T-helper 1 cell treated with Interleukin-12 subunit alpha and Interleukin-12 subunit beta and Interleukin-4 antibody, amounts not matched to agents 30 μg/mL and 1 μg/mL, for 36 hours (primary cell): ENCODE measurements around the gene TSPAN18.

Experiments
- H3K27ac Mint-ChIP-seq: one replicate; pipeline ENCODE4 v1.8.0; 2021; ENCODE audit warnings: mild to moderate bottlenecking, mixed read lengths
- H3K27me3 Mint-ChIP-seq: one replicate; pipeline ENCODE4 v1.8.0; 2021; ENCODE audit warnings: low read depth, mixed read lengths
- H3K36me3 Mint-ChIP-seq: one replicate; pipeline ENCODE4 v1.8.0; 2021; ENCODE audit warnings: low read depth, mixed read lengths
- H3K4me1 Mint-ChIP-seq: one replicate; pipeline ENCODE4 v1.8.0; 2021; ENCODE audit warnings: low read depth, mixed read lengths
- H3K4me3 Mint-ChIP-seq: one replicate; pipeline ENCODE4 v1.8.0; 2021; ENCODE audit warnings: mild to moderate bottlenecking, moderate library complexity, mixed read lengths
- H3K9me3 Mint-ChIP-seq: one replicate; pipeline ENCODE4 v1.8.0; 2021; ENCODE audit warnings: mixed read lengths

The TSPAN18 gene

DNA sequence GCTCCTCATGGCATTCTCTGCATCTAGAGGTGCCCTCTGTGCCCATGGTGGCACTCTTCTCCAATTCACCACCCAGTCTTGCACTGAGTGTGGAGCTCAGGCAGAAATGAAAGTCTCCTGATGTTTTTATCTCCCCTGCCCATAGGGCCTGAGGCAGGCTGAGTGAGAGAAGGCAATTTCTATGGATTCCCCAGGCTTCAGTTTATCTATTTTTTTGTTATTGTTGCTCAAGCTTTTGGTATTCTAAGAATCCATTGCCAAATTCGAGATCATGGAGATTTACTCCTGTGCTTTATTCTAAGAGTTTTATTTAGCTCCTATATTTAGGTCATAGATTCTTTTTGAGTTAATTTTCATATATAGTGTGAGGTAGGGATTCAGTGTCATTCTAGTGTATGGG is 40.7 kb downstream of the TSPAN18 start:
- Mint-ChIP-seq H3K9me3 (peaks cover 8% of the 10 kb centered on the region), H3K27me3 (peaks cover 3% of the 10 kb centered on the region), H3K27ac (no peak overlapping the region), H3K36me3 (peaks cover 19% of the 10 kb centered on the region), H3K4me3 (no peak overlapping the region), H3K4me1 (peaks cover 2% of the 10 kb centered on the region)

DNA sequence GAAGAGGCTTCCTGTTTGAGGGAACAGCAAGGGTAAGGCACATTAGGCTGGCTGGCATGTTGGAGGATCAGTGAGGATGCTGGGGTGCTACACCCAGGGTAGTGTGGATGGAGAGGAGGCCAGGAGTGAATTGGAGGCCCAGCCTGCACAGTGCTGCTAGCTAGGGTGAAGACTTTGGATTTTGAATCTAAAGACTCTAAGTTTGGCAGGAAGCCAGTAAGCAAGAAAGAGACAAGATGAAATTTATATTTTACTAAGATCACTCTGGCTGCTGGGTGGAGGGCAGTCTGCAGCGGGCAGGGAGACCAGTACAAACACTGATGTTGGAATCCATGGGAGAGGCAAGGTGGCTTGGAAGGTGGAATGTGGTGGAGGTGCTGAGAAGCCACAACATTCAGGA is 43.6 kb downstream of the TSPAN18 start:
- Mint-ChIP-seq H3K4me1 (no peaks in the 10 kb centered on the region), H3K9me3 (peaks cover 8% of the 10 kb centered on the region), H3K36me3 (peaks cover 19% of the 10 kb centered on the region), H3K27me3 (peaks cover 3% of the 10 kb centered on the region), H3K4me3 (no peak overlapping the region), H3K27ac (no peak overlapping the region)

DNA sequence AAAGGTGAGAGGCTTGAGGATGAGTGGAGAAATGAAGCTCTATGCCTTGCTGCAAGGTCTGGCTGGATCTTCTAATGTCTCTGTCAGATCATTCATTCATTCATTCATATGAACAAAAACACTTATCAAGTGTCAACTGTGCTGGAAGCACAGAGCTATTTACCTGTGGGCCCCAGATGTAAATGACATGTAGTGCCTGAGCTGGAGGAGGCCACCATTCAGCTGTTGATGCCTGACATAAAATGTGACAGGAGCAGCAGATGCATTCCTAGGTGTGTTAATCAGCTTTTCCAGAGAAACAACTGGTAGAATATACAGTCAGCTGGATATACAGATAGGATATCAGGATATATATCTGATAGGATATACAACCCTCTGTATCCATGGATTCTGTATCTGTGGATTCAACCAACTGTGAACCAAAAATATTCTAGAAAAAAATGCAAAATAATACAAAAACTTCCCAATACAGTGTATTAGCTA is 44.5 kb downstream of the TSPAN18 start:
- no peaks in the 10 kb centered on the region for H3K4me1 Mint-ChIP-seq
- H3K4me3 Mint-ChIP-seq, result no peak overlapping the region
- peaks cover 3% of the 10 kb centered on the region for H3K27me3 Mint-ChIP-seq
- peaks cover 15% of the 10 kb centered on the region for H3K36me3 Mint-ChIP-seq
- no peak overlapping the region for H3K27ac Mint-ChIP-seq
- peaks cover 8% of the 10 kb centered on the region for H3K9me3 Mint-ChIP-seq

DNA sequence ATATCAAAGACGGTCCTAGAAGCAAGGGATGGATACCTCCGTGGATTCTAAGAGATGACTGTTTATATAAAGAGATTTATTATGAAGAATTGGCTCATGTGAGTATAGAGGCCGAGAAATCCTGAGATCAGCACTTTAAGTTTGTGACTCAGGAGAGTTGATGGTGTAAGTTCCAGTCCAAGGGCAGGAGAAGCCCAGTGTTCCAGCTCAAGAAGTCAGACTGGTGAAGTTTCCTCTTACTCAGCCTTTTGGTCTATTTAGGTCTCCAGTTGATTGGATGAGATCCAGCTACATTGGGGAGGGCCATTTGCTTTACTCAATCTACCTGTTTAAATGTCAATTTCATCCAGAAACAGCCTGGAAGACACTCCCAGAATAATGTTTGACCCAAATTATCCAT is 45.1 kb downstream of the TSPAN18 start:
- peaks cover 8% of the 10 kb centered on the region for H3K9me3 Mint-ChIP-seq
- H3K27me3 Mint-ChIP-seq, result peaks cover 3% of the 10 kb centered on the region

DNA sequence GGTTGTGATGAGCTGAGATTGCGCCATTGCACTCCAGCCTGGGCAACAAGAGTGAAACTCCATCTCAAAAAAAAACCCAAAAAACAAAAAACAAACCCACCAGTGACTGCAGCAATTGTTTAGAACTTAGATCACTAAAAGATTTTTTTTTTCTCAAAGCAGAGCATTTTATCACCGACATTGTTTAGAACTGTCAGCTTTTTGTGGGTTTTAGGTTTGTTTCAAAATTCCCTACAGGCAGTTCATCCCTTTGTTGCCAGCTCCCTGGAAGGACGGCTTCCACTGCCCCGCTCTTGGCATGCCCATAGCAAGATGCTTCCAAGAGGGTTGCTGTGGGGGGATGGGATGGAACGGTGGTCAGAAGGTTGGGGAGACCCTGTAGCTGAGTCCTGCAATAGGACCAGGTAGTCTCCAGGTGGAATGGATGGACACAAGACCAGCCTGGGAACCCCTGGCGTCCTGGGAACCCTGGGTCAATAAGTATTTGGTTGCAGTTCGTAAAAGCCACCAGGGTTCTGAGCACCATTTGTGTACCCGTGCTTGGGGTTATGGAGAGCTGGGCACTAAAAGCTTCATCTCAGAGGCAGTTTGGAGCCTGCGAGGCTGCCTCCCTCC is 46.7 kb downstream of the TSPAN18 start:
- H3K36me3 Mint-ChIP-seq, result peaks cover 5% of the 10 kb centered on the region
- peaks cover 6% of the 10 kb centered on the region for H3K9me3 Mint-ChIP-seq
- no peak overlapping the region for H3K4me3 Mint-ChIP-seq
- H3K27me3 Mint-ChIP-seq, result peaks cover 3% of the 10 kb centered on the region
- no peak overlapping the region for H3K27ac Mint-ChIP-seq
- no peaks in the 10 kb centered on the region for H3K4me1 Mint-ChIP-seq

More for the DNA sequence above, 45.1 kb downstream of the TSPAN18 start:
- Mint-ChIP-seq H3K4me1 (no peaks in the 10 kb centered on the region), H3K36me3 (peaks cover 15% of the 10 kb centered on the region), H3K4me3 (no peak overlapping the region), H3K27ac (no peak overlapping the region)

DNA sequence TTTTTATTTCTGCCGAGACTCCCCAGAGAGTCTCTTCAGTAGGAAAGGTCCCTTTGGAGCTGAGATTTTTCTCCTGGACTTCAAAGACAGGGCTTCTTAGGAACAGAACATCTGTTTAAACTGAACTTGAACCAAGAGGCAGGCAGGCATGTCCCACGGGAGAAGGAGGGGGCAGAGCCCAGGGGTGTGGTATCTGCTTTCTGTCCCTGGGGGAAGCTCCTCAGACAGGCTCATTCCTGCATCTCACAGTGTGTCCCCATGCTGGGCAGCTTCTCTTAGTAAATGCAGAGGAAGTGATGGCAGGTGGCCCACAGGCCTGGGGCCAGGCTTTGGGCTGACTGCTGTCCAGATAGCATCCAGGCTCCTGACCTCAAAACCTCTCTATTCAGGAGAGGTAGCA is 47.3 kb downstream of the TSPAN18 start:
- peaks cover 3% of the 10 kb centered on the region for H3K9me3 Mint-ChIP-seq
- no peaks in the 10 kb centered on the region for H3K4me1 Mint-ChIP-seq
- H3K27me3 Mint-ChIP-seq, result peaks cover 2% of the 10 kb centered on the region
- no peak overlapping the region for H3K27ac Mint-ChIP-seq
- H3K4me3 Mint-ChIP-seq, result no peak overlapping the region
- peaks cover 3% of the 10 kb centered on the region for H3K36me3 Mint-ChIP-seq

DNA sequence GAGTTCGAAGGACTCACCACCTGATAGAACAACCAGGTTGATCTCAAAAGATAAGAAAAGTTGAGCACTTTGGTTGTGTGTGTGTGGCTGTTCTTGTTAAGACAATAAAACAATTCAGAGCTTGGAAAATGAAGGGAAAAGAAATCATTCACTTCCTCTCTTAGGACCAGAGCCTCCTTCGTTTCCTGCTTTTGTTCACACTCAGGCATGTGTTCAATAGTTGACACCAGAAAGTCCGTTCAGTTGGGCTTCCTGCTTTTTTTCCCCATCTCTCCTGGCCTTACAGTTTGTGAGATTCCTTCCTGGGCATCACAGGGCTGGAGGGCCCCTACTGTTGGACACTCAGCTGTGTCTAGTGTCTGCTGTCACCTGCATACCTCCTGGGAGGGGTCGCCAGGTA is 48.0 kb downstream of the TSPAN18 start:
- Mint-ChIP-seq H3K4me1 (no peaks in the 10 kb centered on the region), H3K27ac (no peak overlapping the region), H3K27me3 (no peaks in the 10 kb centered on the region), H3K36me3 (no peaks in the 10 kb centered on the region), H3K9me3 (no peaks in the 10 kb centered on the region), H3K4me3 (no peak overlapping the region)

DNA sequence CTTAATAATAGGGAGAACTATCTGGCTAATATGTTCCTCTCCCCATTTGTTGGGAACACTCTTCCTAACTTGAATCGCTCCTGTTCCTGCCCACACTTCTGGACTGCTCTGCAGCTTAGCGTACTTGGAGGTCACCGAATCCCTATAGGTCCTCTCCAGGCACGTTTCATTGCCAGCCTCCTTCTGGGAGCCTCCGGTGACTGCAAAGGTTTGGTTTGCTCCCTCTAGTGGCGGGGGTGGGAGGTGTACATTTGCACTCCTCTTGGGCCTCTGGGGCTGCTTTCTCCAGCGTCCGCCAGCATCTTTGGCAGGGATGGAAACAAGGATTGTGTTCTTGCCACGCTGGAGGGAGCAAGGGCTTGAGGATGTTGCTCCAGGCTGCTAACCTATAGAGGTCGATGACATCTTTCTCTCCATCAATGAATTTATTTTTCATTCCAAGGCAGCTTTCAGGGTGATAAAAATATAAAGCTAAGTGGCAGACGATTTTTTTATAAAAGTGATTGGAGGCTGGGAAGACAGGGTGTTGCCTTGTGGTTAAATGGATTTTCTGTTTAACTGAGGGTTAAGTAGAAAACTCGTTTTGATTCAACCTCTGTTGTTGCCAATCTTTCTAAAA is 48.7 kb downstream of the TSPAN18 start:
- Mint-ChIP-seq H3K36me3 (no peaks in the 10 kb centered on the region), H3K4me3 (no peak overlapping the region), H3K4me1 (no peaks in the 10 kb centered on the region), H3K9me3 (no peaks in the 10 kb centered on the region), H3K27me3 (no peaks in the 10 kb centered on the region), H3K27ac (no peak overlapping the region)

DNA sequence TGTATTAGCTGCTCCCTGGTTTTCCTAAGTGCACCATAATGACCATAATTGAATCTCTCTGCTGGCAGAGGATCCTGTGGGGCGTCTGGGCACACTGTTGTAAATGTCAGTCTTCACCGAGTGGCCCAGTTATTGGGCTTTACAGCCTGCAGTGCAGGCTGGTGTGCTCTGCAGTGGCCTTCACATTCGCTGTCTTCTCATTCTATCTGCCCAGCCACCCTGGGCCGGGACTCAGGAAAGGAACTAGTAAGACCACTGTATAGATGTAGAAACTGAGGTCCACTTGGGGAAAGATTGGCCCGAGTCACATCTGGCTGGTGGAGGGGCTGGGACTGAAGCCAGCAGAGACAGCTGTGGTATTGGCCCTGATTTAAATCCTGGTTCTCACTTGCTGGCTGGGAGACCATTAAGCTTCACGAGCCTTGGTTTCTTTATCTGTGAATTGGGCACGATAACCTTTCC is 49.3 kb downstream of the TSPAN18 start:
- Mint-ChIP-seq H3K4me1 (no peaks in the 10 kb centered on the region), H3K4me3 (no peak overlapping the region), H3K27me3 (no peaks in the 10 kb centered on the region), H3K36me3 (no peaks in the 10 kb centered on the region), H3K27ac (no peak overlapping the region), H3K9me3 (no peaks in the 10 kb centered on the region)

DNA sequence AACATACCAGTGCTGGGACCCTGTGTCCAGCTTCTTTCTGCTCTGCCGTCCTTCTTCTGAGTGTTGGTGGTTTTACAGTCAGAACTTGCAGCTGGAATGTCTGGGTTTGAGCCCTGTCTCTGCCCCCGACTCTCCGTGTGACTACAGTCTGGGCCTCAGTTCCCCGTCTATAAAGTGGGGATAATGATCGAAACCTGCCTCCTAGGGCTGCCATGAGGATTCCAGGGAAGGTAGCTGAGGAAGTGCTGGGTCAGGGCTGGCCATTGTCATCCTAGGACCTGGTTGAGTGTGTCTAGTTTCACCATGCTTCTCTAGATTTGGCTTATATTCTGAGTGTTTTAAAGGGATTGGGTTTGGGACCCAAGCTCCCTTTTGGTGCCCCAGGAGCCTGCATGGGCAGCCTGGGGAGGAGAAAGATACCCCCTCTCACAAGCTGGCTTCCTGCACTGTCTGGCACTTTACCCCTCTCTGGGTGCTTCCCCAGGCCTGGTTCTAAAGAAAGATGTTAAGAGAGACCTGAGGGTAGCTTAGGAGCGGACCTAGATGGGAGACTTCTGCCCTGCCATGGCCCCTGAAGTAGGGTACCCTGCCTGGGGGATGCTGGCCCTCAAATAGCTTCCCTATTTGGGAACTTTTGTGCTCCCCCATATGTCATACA is 49.9 kb downstream of the TSPAN18 start:
- H3K27ac Mint-ChIP-seq, result no peak overlapping the region
- no peak overlapping the region for H3K4me3 Mint-ChIP-seq
- H3K36me3 Mint-ChIP-seq, result no peaks in the 10 kb centered on the region
- H3K27me3 Mint-ChIP-seq, result peaks cover under 1% of the 10 kb centered on the region
- no peaks in the 10 kb centered on the region for H3K9me3 Mint-ChIP-seq
- H3K4me1 Mint-ChIP-seq, result no peaks in the 10 kb centered on the region

DNA sequence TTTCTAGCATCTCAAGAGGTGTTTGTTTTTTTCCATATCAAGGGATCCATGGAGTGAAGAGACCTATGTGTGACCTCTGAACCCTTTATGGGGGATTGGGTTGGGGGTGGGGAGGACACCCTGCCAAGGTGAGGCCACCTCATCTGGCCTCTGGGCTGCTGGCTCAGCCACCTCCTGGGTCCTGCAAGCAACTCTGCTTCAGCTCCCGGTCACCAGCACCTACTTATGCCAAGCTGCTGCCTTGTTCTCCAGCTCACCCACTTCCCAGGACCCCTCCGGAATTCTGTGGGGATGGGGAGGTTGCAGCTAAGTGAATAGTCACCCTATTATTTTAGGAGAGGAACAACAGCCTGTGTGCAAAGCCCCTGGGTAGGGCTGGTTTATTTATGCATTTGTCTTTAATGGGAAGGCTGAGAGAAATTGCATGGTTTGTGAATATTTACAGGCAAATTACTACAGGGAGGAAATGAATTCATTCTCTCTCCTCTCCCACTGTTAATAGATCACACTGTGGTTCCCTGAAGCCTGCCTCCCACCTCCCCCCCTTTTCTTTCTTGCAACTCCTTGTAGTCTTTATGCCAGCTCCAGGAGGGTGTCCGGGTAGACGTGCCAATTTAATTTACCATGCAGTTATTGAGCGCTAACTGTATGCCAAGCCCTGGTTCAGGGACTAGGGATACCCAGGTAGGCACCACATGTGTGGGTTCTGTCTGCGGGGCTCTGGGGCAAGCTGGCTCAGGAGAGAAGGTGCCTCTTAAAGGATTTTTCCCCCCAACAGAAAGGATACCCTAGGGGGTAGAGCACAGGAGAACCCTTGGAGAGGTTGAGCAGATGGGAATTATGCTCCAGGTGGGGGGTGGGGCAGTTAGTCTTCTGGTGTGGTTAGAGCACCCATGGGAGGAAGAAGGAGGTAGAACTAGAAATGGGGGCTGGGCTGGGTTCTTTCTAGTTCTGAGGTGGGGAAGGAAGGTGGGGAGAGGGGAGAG is 50.7 kb downstream of the TSPAN18 start:
- Mint-ChIP-seq H3K4me1 (no peaks in the 10 kb centered on the region), H3K4me3 (no peak overlapping the region), H3K27ac (no peak overlapping the region), H3K9me3 (no peaks in the 10 kb centered on the region), H3K27me3 (peaks cover 4% of the 10 kb centered on the region), H3K36me3 (no peaks in the 10 kb centered on the region)

DNA sequence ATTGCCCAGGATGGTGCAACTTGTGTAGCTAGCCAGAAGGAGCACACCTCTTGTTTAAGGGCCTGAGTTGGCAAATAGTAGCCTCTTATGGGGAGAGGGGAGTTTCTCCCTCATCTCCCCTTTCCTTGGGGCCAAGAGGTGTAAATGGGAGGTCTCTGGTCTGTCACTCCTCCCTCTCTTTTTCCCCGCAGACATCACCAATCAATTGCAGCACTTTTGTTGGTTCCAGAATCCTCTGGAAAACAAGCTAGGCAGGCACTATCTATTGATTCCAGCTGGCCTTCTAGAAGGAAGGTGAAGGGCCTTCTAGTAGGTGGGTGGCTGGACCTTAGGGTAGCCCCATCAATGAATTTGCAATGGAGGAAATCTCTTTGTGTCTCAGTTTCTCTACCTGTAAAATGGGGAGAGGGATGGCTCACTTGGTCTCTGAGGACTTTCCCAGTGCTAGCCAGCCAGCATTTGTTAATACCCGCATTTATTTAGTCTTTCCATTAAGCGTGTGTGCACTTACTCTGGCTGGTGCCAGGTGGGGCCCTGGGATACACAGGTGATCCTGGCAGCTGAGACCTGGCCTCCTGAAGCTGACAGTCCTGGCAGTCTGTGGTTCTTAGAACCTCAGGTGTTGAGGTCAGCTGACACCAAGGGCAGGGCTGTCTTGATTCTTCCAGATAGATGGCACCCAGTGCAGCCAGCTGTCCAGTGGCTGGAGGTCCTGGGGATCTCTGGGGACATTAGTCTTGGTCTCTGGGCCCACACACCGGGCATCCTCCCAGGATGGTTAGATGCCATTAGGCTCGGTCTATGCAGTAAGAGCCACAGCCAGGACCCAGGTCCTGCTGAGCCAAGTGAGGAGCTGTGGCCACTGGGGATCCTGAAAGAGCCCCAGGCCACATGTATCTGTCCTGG is 51.7 kb downstream of the TSPAN18 start:
- Mint-ChIP-seq H3K4me3 (no peak overlapping the region), H3K36me3 (no peaks in the 10 kb centered on the region), H3K4me1 (no peaks in the 10 kb centered on the region), H3K27ac (no peak overlapping the region), H3K27me3 (peaks cover 4% of the 10 kb centered on the region), H3K9me3 (no peaks in the 10 kb centered on the region)

DNA sequence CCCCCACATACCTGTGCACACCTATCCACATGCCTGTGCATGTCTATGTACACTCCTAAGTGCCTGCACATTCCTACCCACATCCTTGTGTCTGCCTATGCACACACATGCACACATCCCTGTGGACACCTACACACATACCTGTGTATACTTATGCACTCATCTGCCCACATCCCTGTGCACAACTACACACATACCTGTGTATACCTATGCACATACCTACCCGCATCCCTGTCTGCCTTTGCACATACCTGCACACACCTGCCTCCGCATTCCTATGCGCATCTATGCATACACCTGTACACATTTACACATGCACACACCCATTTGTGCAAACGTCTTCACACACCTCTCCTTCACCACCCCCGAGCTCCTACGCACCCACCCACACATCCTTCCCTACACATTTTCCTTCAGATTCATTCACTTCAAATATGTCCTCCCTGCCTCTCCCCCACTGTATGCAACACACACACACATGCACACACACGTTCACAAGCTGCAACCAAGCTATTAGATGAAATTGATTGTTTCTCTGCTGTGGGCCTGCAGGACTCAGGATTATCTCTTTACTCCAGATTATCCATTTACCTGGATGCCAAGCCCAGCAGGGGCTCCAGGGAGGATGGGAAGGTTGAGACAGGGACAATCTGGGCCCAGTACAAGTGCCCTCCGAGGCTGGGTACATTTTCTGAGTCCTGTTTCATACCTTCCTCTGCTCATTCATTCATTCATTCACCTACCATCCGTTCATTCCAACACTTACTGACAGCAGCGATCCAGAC is 53.2 kb downstream of the TSPAN18 start:
- no peak overlapping the region for H3K4me3 Mint-ChIP-seq
- H3K27me3 Mint-ChIP-seq, result peaks cover 4% of the 10 kb centered on the region
- H3K27ac Mint-ChIP-seq, result no peak overlapping the region
- no peaks in the 10 kb centered on the region for H3K4me1 Mint-ChIP-seq
- no peaks in the 10 kb centered on the region for H3K9me3 Mint-ChIP-seq
- no peaks in the 10 kb centered on the region for H3K36me3 Mint-ChIP-seq
